ENCODE measurements around the gene INSL3.

DNA sequence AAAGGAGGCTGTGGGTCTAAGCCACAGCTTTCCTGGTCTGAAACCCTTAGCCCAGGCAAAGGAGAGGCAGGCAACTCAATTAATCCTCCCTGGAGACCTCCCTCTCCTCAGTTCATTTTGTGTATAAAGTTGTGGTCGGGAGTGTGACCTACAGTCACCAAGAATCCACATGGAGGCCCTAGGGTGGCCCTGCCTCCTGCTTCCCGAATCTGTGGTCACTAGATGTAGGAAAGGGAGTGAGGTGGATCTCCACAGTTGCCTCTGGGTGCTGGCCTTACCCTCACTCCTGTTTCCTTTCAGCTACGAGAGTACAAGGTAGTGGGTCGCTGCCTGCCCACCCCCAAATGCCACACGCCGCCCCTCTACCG is 39.7 kb upstream of the INSL3 start:
- TF ChIP-seq, protein P1, sequence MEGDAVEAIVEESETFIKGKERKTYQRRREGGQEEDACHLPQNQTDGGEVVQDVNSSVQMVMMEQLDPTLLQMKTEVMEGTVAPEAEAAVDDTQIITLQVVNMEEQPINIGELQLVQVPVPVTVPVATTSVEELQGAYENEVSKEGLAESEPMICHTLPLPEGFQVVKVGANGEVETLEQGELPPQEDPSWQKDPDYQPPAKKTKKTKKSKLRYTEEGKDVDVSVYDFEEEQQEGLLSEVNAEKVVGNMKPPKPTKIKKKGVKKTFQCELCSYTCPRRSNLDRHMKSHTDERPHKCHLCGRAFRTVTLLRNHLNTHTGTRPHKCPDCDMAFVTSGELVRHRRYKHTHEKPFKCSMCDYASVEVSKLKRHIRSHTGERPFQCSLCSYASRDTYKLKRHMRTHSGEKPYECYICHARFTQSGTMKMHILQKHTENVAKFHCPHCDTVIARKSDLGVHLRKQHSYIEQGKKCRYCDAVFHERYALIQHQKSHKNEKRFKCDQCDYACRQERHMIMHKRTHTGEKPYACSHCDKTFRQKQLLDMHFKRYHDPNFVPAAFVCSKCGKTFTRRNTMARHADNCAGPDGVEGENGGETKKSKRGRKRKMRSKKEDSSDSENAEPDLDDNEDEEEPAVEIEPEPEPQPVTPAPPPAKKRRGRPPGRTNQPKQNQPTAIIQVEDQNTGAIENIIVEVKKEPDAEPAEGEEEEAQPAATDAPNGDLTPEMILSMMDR (IDR thresholded peaks at IDR 0.05; ENCODE audit: low read depth, low read length, poor library complexity, severe bottlenecking) = no peak
- TF ChIP-seq EZH2phosphoT487 (IDR thresholded peaks at IDR 0.05; ENCODE audit: borderline replicate concordance, low read length) = no peak
